Large intestine (tissue), 3 donors: Measurements from ENCODE around the gene MYH11. TPM values are rescaled to one million over a fixed set of nuclear protein-coding genes. Genes with fewer than 3 reads are reported as not detected.
"Not testable (repeated sequence)": the region's sequence is repeated elsewhere in the genome, so short reads cannot be mapped to it uniquely, and the experiment has no call there.

ENCODE experiments used
- DNase-seq, 2 donors: peaks; one replicate each; pipeline versions ENCODE4 v3.0.0 to v3.0.0-alpha.2; 2013
- H3K27ac ChIP-seq: one replicate; pipeline ENCODE4 v1.5.1; 2013; ENCODE audit warnings: low read length
- H3K27me3 ChIP-seq: 2 replicates; pipeline ENCODE4 v1.6.1; 2013; ENCODE audit warnings: low read length; ENCODE audit not compliant: control insufficient read depth, insufficient read depth
- H3K36me3 ChIP-seq: 2 replicates; pipeline ENCODE4 v1.6.1; 2013; ENCODE audit warnings: low read length; ENCODE audit not compliant: control insufficient read depth, insufficient read depth
- H3K4me1 ChIP-seq: one replicate; pipeline ENCODE4 v1.6.1; 2013; ENCODE audit warnings: low read length; ENCODE audit not compliant: control insufficient read depth, insufficient read depth
- H3K4me3 ChIP-seq: one replicate; pipeline ENCODE4 v1.5.1; 2013; ENCODE audit warnings: low read length
- H3K9me3 ChIP-seq: one replicate; pipeline ENCODE4 v1.6.1; 2013; ENCODE audit warnings: mild to moderate bottlenecking, low read depth, low read length, moderate library complexity; ENCODE audit not compliant: control insufficient read depth
- WGBS: methylation state at CpG from one replicate; pipeline ENCODE4 v1.1.5; 2013; ENCODE audit warnings: low lambda C conversion rate; ENCODE audit not compliant: insufficient coverage; 5-methylcytosine and 5-hydroxymethylcytosine counted together
- polyA plus RNA-seq: library from polyadenylated mRNA; unstranded; fragments of 120-200 nt; gene quantifications from one replicate; pipeline ENCODE4 v1.2.1, GENCODE V29; 2013

Gene MYH11
- polyA plus RNA-seq, 1 donor, result 401 TPM

DNA sequence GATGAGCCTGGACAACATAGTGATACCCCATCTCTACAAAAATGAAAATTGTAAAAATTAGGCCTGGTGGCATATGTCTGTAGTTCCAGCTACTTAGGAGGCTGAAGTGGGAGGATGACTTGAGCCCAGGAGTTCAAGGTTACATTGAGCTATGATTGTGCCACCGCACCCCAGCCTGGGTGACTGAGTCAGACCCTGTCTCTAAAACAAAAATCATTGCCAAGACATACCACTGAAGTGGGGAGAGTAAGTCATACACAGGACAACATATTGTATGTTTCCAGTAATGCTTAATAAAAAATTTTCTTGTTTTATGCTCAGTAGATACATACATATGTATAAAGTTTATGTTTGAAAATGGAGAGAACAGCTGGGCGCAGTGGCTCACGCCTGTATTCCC lies 167.5 kb downstream of the MYH11 start:
- H3K27ac ChIP-seq, result no peak overlapping the region
- H3K9me3 ChIP-seq, result no peaks in the 10 kb centered on the region
- WGBS, result no CpG with 5 or more reads among the region's 3 CpGs
- peaks cover 60% of the 10 kb centered on the region for H3K36me3 ChIP-seq
- no peak for DNase-seq
- H3K27me3 ChIP-seq, result no peaks in the 10 kb centered on the region
- no peaks in the 10 kb centered on the region for H3K4me1 ChIP-seq
- no peak overlapping the region for H3K4me3 ChIP-seq

DNA sequence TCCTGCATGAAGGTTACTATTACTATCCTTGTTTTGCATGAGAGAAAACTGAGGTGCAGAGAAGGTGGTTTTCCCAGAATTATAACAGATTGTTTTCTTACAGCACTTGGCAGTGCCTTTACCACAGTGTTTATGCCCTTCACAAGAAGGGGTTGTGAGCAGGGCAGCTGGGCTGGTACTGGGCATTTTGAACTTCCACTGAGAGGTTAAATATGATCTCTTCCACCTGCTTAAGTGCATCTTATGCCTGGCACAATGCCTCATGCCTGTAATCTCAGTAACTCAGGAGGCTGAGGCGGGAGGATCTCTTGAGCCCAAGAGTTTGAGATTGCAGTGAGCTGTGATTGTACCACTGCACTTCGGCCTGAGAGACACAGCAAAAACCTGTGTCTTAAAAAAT lies 170.5 kb downstream of the MYH11 start:
- Histone ChIP-seq H3K27ac (no peak overlapping the region), H3K36me3 (peaks cover 45% of the 10 kb centered on the region), H3K4me1 (no peaks in the 10 kb centered on the region), H3K4me3 (no peak overlapping the region), H3K27me3 (no peaks in the 10 kb centered on the region), H3K9me3 (no peaks in the 10 kb centered on the region)
- DNase-seq, result no peak
- WGBS, result no CpG with 5 or more reads among the region's 2 CpGs

DNA sequence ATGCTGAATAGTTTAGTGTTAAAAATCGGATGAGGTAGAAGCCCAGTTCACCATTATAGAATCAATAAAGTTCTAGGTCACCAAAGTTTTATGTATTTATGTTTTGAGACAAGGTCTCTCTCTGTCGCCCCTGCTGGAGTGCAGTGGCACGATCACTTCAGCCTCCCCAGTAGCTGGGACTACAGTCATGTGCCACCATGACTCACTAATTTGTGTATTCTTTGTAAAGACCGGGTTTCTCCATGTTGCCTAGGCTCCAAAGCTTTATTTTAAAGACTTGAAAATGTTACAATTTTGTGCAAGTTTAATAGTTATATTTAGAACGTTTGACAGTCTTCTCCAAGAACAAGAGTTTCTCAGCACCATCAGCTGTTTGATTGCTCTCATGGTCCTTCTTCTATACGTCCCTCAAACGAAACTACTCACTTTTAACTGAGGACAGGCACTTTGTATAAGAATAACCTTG lies 174.7 kb downstream of the MYH11 start:
- Histone ChIP-seq H3K4me3 (no peak overlapping the region), H3K27me3 (no peaks in the 10 kb centered on the region), H3K9me3 (no peaks in the 10 kb centered on the region), H3K36me3 (peaks cover 44% of the 10 kb centered on the region), H3K4me1 (no peaks in the 10 kb centered on the region), H3K27ac (no peak overlapping the region)
- peak; percentile 26 to 52 for DNase-seq
- WGBS, result 67% methylated on average over 1 of the region's 7 CpGs

DNA sequence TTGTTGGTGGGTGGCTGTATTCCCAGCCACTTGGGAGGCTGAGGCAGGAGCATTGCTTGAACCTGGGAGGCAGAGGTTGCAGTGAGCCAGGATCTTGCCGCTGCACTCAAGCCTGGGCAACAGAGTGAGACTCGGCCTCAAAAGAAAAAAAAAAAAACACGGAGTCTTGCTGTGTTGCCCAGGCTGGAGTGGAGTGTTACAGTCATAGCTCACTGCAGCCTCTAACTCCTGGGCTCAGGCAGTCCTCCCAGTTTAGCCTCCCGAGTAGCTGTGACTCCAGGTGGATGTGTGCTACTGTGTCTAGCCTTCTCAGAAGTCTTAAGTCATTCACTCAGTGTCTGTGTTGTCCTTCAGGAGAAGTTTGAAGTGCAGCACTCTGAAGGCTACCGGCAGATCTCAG lies 179.4 kb downstream of the MYH11 start:
- no peaks in the 10 kb centered on the region for H3K9me3 ChIP-seq
- no peak overlapping the region for H3K4me3 ChIP-seq
- no peak overlapping the region for H3K27ac ChIP-seq
- no peaks in the 10 kb centered on the region for H3K27me3 ChIP-seq
- H3K36me3 ChIP-seq, result peaks cover 37% of the 10 kb centered on the region
- WGBS, result no CpG with 5 or more reads among the region's 5 CpGs
- H3K4me1 ChIP-seq, result no peaks in the 10 kb centered on the region
- DNase-seq, result no peak

DNA sequence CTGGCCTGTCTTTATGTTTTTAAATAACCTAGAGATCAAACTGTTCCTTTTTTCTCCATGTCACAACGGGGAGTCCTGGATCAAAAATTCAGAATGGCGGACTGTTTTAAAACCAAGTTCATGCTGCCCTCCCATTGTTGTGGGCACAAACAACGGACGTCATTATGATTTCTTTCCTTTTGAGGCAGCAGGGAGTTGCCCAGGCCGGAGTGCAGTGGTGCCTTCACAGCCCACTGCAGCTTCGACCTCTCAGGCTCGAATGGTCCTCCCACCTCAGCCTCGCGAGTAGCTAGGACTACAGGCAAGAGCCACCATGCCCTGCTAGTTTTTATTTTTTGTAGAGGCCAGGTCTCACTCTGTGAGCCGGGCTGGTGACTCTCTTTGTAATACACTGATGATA lies 180.3 kb downstream of the MYH11 start:
- Histone ChIP-seq H3K4me1 (no peaks in the 10 kb centered on the region), H3K4me3 (no peak overlapping the region), H3K27me3 (no peaks in the 10 kb centered on the region), H3K36me3 (peaks cover 37% of the 10 kb centered on the region), H3K9me3 (no peaks in the 10 kb centered on the region), H3K27ac (no peak overlapping the region)
- WGBS, result no CpG with 5 or more reads among the region's 10 CpGs
- DNase-seq, result no peak

DNA sequence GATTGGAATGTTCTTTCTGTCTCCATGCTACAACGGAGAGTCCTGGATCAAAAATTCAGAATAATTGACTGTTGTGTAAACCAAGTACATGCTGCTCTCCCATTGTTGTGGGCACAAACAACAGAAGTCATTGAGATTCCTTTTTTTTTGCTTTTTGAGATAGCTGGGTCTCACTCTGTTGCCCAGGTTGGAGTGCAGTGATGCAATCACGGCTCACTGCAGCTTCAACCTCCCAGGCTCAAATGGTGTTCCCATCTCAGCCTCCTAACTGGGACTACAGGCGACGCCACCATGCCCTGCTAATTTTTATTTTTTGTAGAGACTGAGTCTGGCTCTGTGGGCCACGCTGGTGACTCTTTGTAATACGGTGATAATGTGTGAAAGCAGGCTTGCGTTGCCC lies 182.3 kb downstream of the MYH11 start:
- H3K36me3 ChIP-seq, result peaks cover 37% of the 10 kb centered on the region
- no peaks in the 10 kb centered on the region for H3K4me1 ChIP-seq
- DNase-seq, result no peak
- H3K27me3 ChIP-seq, result no peaks in the 10 kb centered on the region
- no CpG with 5 or more reads among the region's 7 CpGs for WGBS
- no peak overlapping the region for H3K4me3 ChIP-seq
- H3K9me3 ChIP-seq, result no peaks in the 10 kb centered on the region
- H3K27ac ChIP-seq, result no peak overlapping the region

DNA sequence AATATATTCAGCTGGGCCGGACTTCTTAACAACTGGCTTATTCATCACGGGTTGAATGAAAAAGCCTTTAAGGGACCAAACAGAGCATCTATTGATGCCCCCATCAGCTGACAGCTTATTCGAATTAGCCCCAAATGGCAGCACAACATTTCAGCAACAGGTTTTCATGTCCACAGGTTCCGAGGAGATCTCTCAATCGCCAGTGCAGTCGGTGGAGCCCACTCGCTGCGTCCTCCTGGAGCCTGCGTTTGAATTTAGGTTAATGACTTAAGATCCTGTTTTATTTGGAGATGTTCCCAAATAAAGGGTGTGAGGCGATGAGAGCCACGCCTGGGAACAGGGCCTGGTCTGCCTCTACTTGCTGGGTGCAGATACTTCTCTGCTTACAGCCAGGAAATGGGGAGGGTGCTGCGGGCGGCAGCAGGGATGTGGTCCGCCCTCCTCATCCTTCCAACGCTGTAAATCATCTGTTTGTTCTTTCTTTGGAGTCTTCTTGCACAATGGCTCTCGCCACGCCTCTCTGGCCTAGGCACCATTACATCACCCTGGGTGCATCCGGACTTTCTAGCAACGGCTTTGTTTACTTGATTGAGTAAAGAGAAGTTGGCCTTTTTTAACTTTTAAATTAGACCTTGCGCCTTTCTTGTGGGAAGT lies 184.2 kb downstream of the MYH11 start:
- Histone ChIP-seq H3K4me3 (no peak overlapping the region), H3K27me3 (no peaks in the 10 kb centered on the region), H3K9me3 (no peaks in the 10 kb centered on the region), H3K27ac (peak overlapping the region; percentile 48), H3K4me1 (no peaks in the 10 kb centered on the region), H3K36me3 (peaks cover 38% of the 10 kb centered on the region)
- WGBS, result 60% methylated on average over 1 of the region's 20 CpGs
- peak; percentile 51 to 66 for DNase-seq

DNA sequence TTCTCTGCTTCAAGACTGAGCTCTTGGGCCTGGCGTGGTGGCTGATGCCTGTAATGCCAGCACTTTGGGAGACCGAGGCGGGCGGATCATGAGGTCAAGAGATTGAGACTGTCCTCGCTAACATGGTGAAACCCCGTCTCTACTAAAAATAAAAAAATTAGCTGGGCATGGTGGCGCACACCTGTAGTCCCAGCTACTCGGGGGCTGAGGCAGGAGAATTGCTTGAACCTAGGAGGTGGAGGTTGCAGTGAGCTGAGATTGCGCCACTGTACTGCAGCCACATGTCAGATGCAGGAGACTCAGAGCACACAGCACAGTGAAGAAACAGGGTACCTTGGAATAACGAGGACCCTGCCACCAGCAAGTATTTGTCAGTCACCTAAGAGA lies 184.7 kb downstream of the MYH11 start:
- not testable (repeated sequence) for H3K4me3 ChIP-seq, H3K27me3 ChIP-seq, H3K4me1 ChIP-seq, DNase-seq, H3K9me3 ChIP-seq
- WGBS, result 100% methylated on average over 1 of the region's 10 CpGs
- H3K36me3 ChIP-seq, result peaks cover 40% of the 10 kb centered on the region
- H3K27ac ChIP-seq, result peak overlapping the region; percentile 38

DNA sequence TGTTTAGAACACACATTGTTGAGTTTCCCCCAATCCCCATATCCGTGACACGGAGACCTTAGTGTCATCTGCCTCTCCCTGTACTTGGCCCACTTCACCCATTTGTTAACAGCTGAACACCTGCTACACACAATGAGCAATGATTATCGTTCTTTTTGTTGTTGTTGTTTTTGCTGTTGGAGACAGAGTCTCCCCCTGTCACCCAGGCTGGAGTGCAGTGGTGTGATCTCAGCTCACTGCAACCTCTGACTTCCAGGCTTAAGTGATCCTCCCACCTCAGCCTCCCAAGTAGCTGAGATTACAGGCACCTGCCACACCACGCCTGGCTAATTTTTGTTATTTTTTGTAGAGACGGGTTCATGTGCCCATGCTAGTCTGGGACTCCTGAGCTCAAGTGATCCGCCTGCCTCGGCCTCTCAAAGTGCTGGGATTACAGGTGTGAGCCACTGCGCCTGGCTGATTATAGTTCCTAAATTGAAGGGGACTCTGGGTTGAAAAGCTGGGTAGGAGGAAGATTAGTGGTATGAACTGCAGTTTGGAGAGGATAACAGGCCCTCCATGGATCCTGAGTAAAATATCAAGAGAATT lies 185.2 kb downstream of the MYH11 start:
- Histone ChIP-seq H3K4me1 (no peaks in the 10 kb centered on the region), H3K4me3 (no peak overlapping the region), H3K9me3 (no peaks in the 10 kb centered on the region), H3K36me3 (peaks cover 40% of the 10 kb centered on the region), H3K27ac (no peak overlapping the region), H3K27me3 (no peaks in the 10 kb centered on the region)
- no peak for DNase-seq
- WGBS, result 100% methylated on average over 2 of the region's 8 CpGs

DNA sequence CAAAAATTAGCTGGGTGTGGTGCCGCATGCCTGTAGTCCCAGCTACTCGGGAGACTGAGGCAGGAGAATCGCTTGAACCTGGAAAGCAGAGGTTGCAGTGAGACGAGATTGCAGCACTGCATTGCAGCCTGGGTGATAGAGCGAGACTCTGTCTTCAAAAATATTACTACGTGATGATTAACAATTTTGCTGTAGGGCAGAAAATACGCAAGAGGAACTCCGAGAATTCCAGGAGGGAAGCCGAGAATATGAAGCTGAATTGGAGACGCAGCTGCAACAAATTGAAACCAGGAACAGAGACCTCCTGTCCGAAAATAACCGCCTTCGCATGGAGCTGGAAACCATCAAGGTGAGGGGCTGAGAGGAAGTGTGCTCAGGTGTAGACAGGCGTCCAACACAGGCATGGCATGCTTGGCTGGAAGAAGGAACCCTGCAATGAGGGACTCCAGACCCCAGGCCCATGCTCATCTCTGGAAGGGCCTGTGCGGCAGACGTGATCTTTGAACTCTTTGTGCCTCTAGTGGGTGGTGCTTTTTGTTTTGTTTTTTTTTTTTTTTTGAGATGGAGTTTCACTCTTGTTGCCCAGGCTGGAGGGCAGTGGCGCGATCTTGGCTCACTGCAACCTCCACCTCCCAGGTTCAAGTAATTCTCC lies 189.6 kb downstream of the MYH11 start:
- Histone ChIP-seq H3K4me1 (no peaks in the 10 kb centered on the region), H3K27me3 (no peaks in the 10 kb centered on the region), H3K4me3 (no peak overlapping the region), H3K9me3 (no peaks in the 10 kb centered on the region), H3K27ac (no peak overlapping the region), H3K36me3 (peaks cover 47% of the 10 kb centered on the region)
- DNase-seq, result no peak
- WGBS, result 97% methylated on average over 4 of the region's 18 CpGs

DNA sequence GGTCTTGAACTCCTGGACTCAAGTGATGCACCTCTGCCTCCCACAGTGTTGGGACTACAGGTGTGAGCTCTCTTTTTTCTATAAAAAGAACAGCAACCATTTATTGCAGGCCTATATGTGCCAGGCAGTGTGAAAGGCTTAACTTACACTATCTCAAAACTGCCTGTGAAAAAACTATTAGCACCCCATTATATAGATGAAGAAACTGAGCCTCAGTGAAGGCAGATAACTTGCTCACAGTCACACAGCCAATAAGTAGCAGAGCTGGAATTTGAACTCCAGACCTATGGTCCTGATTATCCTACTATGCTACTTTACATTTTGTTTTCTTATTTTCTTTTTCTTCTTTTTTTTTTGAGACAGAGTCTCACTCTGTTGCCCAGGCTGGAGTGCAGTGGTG lies 191.7 kb downstream of the MYH11 start:
- Histone ChIP-seq H3K4me3 (no peak overlapping the region), H3K4me1 (no peaks in the 10 kb centered on the region), H3K9me3 (no peaks in the 10 kb centered on the region), H3K27me3 (no peaks in the 10 kb centered on the region), H3K36me3 (peaks cover 42% of the 10 kb centered on the region), H3K27ac (no peak overlapping the region)
- no peak for DNase-seq
